A549 (cell line): ENCODE results near the gene TDP1. TPM values are rescaled to one million over a fixed set of nuclear protein-coding genes. Genes with fewer than 3 reads are reported as not detected.

Experiments
- ATAC-seq, 2 experiments: fragments of 200-7000 bp in 1 of 2; fragments of >200 bp in 1 of 2; cut with Nextera tagmentation in 1 of 2; cut with Tn5 transposase in 1 of 2; 3 replicates each; pipeline versions ENCODE4 v1.8.0 to v1.9.1; 2018 to 2020; ENCODE audit warnings: mild to moderate bottlenecking in 1 of 2, moderate library complexity in 1 of 2
- CTCF ChIA-PET: fragments of 300-600 bp; sonication (Branson Sonifier 250); formaldehyde crosslinking; extraction: SDS; loops from one replicate; lab custom pipeline; 2021; ENCODE audit warnings: antibody characterized with exemption, inconsistent platforms; lab: Yijun Ruan, JAX
- POLR2A ChIA-PET: fragments of 350-600 bp; formaldehyde crosslinking; extraction: SDS; loops from one replicate; lab custom pipeline; 2021; ENCODE audit warnings: antibody characterized with exemption, inconsistent platforms; lab: Yijun Ruan, JAX
- DNase-seq, 2 experiments: peaks; one replicate each; pipeline versions ENCODE4 v3.0.0 to v3.0.0-alpha.2; 2011 to 2016; ENCODE audit warnings: low read depth in 1 of 2, low spot score in 1 of 2
- FAIRE-seq: peaks from 2 replicates; lab custom pipeline; 2011; peaks lifted over from hg19 to GRCh38; lab: Jason Lieb, UNC
- H3K27ac ChIP-seq, 2 experiments: fragments of >200 bp; sonication (Bioruptor Twin); formaldehyde crosslinking; 3 replicates each; pipeline ENCODE4 v1.5.1; 2016 to 2017
- H3K4me1 ChIP-seq: fragments of >200 bp; sonication (Bioruptor Twin); formaldehyde crosslinking; 3 replicates; pipeline ENCODE4 v1.6.1; 2016
- H3K4me2 ChIP-seq: fragments of >200 bp; sonication (Bioruptor Twin); formaldehyde crosslinking; 3 replicates; pipeline ENCODE4 v1.6.1; 2016
- H3K4me3 ChIP-seq: fragments of >200 bp; sonication (Bioruptor Twin); formaldehyde crosslinking; 3 replicates; pipeline ENCODE4 v1.5.1; 2016
- H3K9me3 ChIP-seq: fragments of >200 bp; sonication (Bioruptor Twin); formaldehyde crosslinking; 3 replicates; pipeline ENCODE4 v1.6.1; 2016
- ATOH8 ChIP-seq: fragments of 250-450 bp; sonication (Bioruptor Pico); IDR thresholded peaks from 2 replicates; pipeline ENCODE4 v1.5.0; 2020; ENCODE audit warnings: low read depth, mild to moderate bottlenecking, moderate library complexity
- BCL3 ChIP-seq: fragments of >200 bp; sonication (Bioruptor Twin); formaldehyde crosslinking; IDR thresholded peaks from 3 replicates; pipeline ENCODE4 v1.6.1; 2016
- CBX2 ChIP-seq: fragments of 200-600 bp; sonication (generic); IDR thresholded peaks from 2 replicates; pipeline ENCODE4 v1.6.1; 2016; ENCODE audit warnings: low read depth, mild to moderate bottlenecking, borderline replicate concordance
- CHD4 ChIP-seq: fragments of 200-600 bp; sonication (generic); IDR thresholded peaks from 2 replicates; pipeline ENCODE4 v1.6.1; 2016; ENCODE audit warnings: antibody characterized with exemption, mild to moderate bottlenecking, borderline replicate concordance
- EHMT2 ChIP-seq: fragments of 200-600 bp; sonication (generic); IDR thresholded peaks from 2 replicates; pipeline ENCODE4 v1.6.1; 2016; ENCODE audit warnings: antibody characterized with exemption, low read depth, mild to moderate bottlenecking, moderate library complexity
- ELK1 ChIP-seq: fragments of 150-350 bp; IDR thresholded peaks from 2 replicates; pipeline ENCODE4 v1.6.1; 2014; ENCODE audit warnings: low read depth, mild to moderate bottlenecking, low read length
- EP300 ChIP-seq, 2 experiments: fragments of >200 bp; sonication (Bioruptor Twin); formaldehyde crosslinking; IDR thresholded peaks; 2 replicates in 1 of 2; 3 replicates in 1 of 2; pipeline ENCODE4 v1.6.1; 2016 to 2017
- FOSB ChIP-seq: fragments of 250-450 bp; sonication (Bioruptor Pico); IDR thresholded peaks from 2 replicates; pipeline ENCODE4 v1.5.0; 2020; ENCODE audit warnings: mild to moderate bottlenecking, moderate library complexity
- HDAC2 ChIP-seq: fragments of 200-600 bp; sonication (generic); IDR thresholded peaks from 2 replicates; pipeline ENCODE4 v1.6.1; 2016
- HES2 ChIP-seq: fragments of >200 bp; sonication (Bioruptor Twin); formaldehyde crosslinking; IDR thresholded peaks from 2 replicates; pipeline ENCODE4 v1.6.1; 2016
- HEYL ChIP-seq: fragments of 250-450 bp; sonication (Bioruptor Pico); IDR thresholded peaks from 2 replicates; pipeline ENCODE4 v1.8.0; 2021; ENCODE audit warnings: mild to moderate bottlenecking, moderate library complexity
- HOXB13 ChIP-seq: fragments of 250-450 bp; sonication (Bioruptor Pico); IDR thresholded peaks from 2 replicates; pipeline ENCODE4 v1.5.0; 2020; ENCODE audit warnings: low read depth, mild to moderate bottlenecking, moderate library complexity
- HOXB5 ChIP-seq: fragments of 250-450 bp; sonication (Bioruptor Pico); IDR thresholded peaks from 2 replicates; pipeline ENCODE4 v1.5.0; 2020; ENCODE audit warnings: mild to moderate bottlenecking, moderate library complexity
- JUN ChIP-seq, 2 experiments: fragments of >200 bp; sonication (Bioruptor Twin); formaldehyde crosslinking; IDR thresholded peaks; 2 replicates in 1 of 2; 3 replicates in 1 of 2; pipeline ENCODE4 v1.6.1; 2016 to 2017
- KDM1A ChIP-seq: fragments of 200-600 bp; sonication (generic); IDR thresholded peaks from 2 replicates; pipeline ENCODE4 v1.6.1; 2016; ENCODE audit warnings: low read depth, mild to moderate bottlenecking
- MAFK ChIP-seq: fragments of 450-650 bp; IDR thresholded peaks from 2 replicates; pipeline ENCODE4 v1.6.1; 2014; ENCODE audit not compliant: partially characterized antibody
- MAX ChIP-seq: IDR thresholded peaks from 2 replicates; pipeline ENCODE4 v1.6.1; 2012
- MYC ChIP-seq: IDR thresholded peaks from 2 replicates; pipeline ENCODE4 v1.6.1; 2012; ENCODE audit warnings: mild to moderate bottlenecking, inconsistent platforms, low read length, improper control_type of control experiment, borderline replicate concordance
- NFE2L2 ChIP-seq: fragments of 150-350 bp; conservative IDR thresholded peaks from 2 replicates; pipeline ENCODE4 v1.6.1; 2014; ENCODE audit warnings: low read length
- NPAS2 ChIP-seq: fragments of 250-450 bp; sonication (Bioruptor Pico); IDR thresholded peaks from 2 replicates; pipeline ENCODE4 v1.8.0; 2022; ENCODE audit warnings: mild to moderate bottlenecking, moderate library complexity, borderline replicate concordance
- NR3C1 ChIP-seq: fragments of >200 bp; sonication (Bioruptor Twin); formaldehyde crosslinking; IDR thresholded peaks from 3 replicates; pipeline ENCODE4 v1.6.1; 2017
- POLR2A ChIP-seq: IDR thresholded peaks from 2 replicates; pipeline ENCODE4 v1.6.1; 2012; ENCODE audit warnings: mild to moderate bottlenecking, low read length
- POLR2AphosphoS2 ChIP-seq: conservative IDR thresholded peaks from 2 replicates; pipeline ENCODE4 v1.6.1; 2012; ENCODE audit warnings: low read length, improper control_type of control experiment, inconsistent platforms
- RAD21 ChIP-seq, 2 experiments: fragments of >200 bp in 1 of 2; sonication (Bioruptor Twin) in 1 of 2; formaldehyde crosslinking in 1 of 2; IDR thresholded peaks in 1 of 2; conservative IDR thresholded peaks in 1 of 2; 2 replicates in 1 of 2; 3 replicates in 1 of 2; pipeline ENCODE4 v1.6.1; 2012 to 2018; ENCODE audit warnings: inconsistent platforms in 1 of 2
- REST ChIP-seq: fragments of 200-600 bp; sonication (generic); IDR thresholded peaks from 2 replicates; pipeline ENCODE4 v1.6.1; 2016; ENCODE audit warnings: antibody characterized with exemption, mild to moderate bottlenecking, moderate library complexity
- SMC3 ChIP-seq: fragments of >200 bp; sonication (Bioruptor Twin); formaldehyde crosslinking; IDR thresholded peaks from 3 replicates; pipeline ENCODE4 v1.6.1; 2018; ENCODE audit warnings: inconsistent platforms
- TP53 ChIP-seq: fragments of 250-450 bp; sonication (Bioruptor Pico); IDR thresholded peaks from 2 replicates; pipeline ENCODE4 v1.5.0; 2021; ENCODE audit warnings: mild to moderate bottlenecking, moderate library complexity
- ZC3H11A ChIP-seq: fragments of 450-650 bp; IDR thresholded peaks from 2 replicates; pipeline ENCODE4 v1.6.1; 2014; ENCODE audit warnings: antibody characterized with exemption, mild to moderate bottlenecking
- ZNF302 ChIP-seq: fragments of 250-450 bp; sonication (Bioruptor Pico); IDR thresholded peaks from 2 replicates; pipeline ENCODE4 v1.9.0; 2021; ENCODE audit warnings: inconsistent platforms, mild to moderate bottlenecking, moderate library complexity
- WGBS: methylation state at CpG from one replicate; pipeline ENCODE4 v1.1.6; 2017; ENCODE audit errors: missing lambda C conversion rate; 5-methylcytosine and 5-hydroxymethylcytosine counted together
- polyA plus RNA-seq, 4 experiments: library from polyadenylated mRNA; depleted of rRNA in 3 of 4; stranded (reverse); fragments of >200 nt; fragmentation: RNase III in 1 of 4; extraction: RNeasy Plus Mini Kit Qiagen cat#74134 plus additional on column Dnase treatment in 1 of 4; gene quantifications; 2 replicates in 3 of 4; 3 replicates in 1 of 4; pipeline ENCODE4 v1.2.3, GENCODE V29; 2011 to 2017

Gene TDP1
- polyA plus RNA-seq, 2 of the 4 experiments (the other 2 are of a cell fraction) = 15.2 to 21.6 TPM

- Histone ChIP-seq H3K4me3 (peak overlapping the region; percentile 89; the same call in 2 of the 3 replicates), H3K9me3 (no peaks in the 10 kb centered on the region), H3K4me2 (peak overlapping the region; percentile 68), H3K4me1 (peaks cover 14% of the 10 kb centered on the region), H3K27ac (peak overlapping the region in 1 of 2 experiments; percentile 86; a peak in 3 of 6 replicates)
- FAIRE-seq = no peak
- WGBS = 7% methylated on average over 1 of the region's 1 CpG
- no peak for TF ChIP-seq POLR2A
- TF ChIP-seq ZC3H11A = no peak
- TF ChIP-seq MAFK = peak; percentile 76
- TF ChIP-seq, all 56 proteins: peak for 1
- ATAC-seq (no peak), DNase-seq (no peak)
- POLR2A ChIA-PET = no interaction called here
- CTCF ChIA-PET = interaction anchor here (0.9 to 12.2 kb wide), 5 partner anchors 12 to 282 kb away, joined by 3 to 83 read pairs (median 6); no protein-coding TSS in a partner anchor
Observed at GRCh38 chr14:89953602-89954001, 2.1 kb upstream of the TDP1 start.

- ChIA-PET POLR2A (no interaction called here), CTCF (interaction anchor here (0.9 to 12.2 kb wide), 6 partner anchors 13 to 927 kb away, joined by 3 to 83 read pairs (median 5); no protein-coding TSS in a partner anchor)
- peak; percentile 83 to 97 for DNase-seq
- Histone ChIP-seq H3K4me1 (peaks cover 14% of the 10 kb centered on the region), H3K27ac (peak within 1 kb of the TSS; percentile 88 to 93), H3K4me2 (peak within 1 kb of the TSS; percentile 80), H3K4me3 (peak within 1 kb of the TSS; percentile 89), H3K9me3 (no peaks in the 10 kb centered on the region)
- FAIRE-seq = no peak
- WGBS = 36% methylated on average over 43 of the region's 44 CpGs
- ATAC-seq = peak; percentile 80 to 91
- TF ChIP-seq RAD21 (conservative IDR thresholded peaks at IDR 0.05 in 1 of 2, IDR thresholded peaks at IDR 0.05 in 1 of 2) = no peak
- no peak for TF ChIP-seq HDAC2
- no peak for TF ChIP-seq SMC3
- no peak for TF ChIP-seq HOXB5 (CRISPR knock-in tag)
- TF ChIP-seq MAX = peak; percentile 43; the same call in 1 of the 2 replicates
- TF ChIP-seq NPAS2 = no peak
- TF ChIP-seq ELK1 = no peak
- no peak for TF ChIP-seq HEYL (CRISPR knock-in tag)
- TF ChIP-seq ATOH8 (CRISPR knock-in tag) = no peak
- TF ChIP-seq EP300 (IDR thresholded peaks at IDR 0.05) = no peak
- TF ChIP-seq CHD4 = no peak
- TF ChIP-seq FOSB (CRISPR knock-in tag) = no peak
- TF ChIP-seq POLR2AphosphoS2 = no peak
- no peak for TF ChIP-seq HES2
- TF ChIP-seq EHMT2 = no peak
- TF ChIP-seq POLR2A = peak; percentile 56
- TF ChIP-seq MYC = no peak
- no peak for TF ChIP-seq TP53 (CRISPR knock-in tag)
- no peak for TF ChIP-seq NR3C1
- TF ChIP-seq HOXB13 (CRISPR knock-in tag) = no peak
- TF ChIP-seq ZNF302 (CRISPR knock-in tag) = no peak
- no peak for TF ChIP-seq NFE2L2
- peak in 1 of 2 experiments; percentile 55; a peak in 1 of 5 replicates for TF ChIP-seq JUN (IDR thresholded peaks at IDR 0.05)
- TF ChIP-seq BCL3 = no peak
- no peak for TF ChIP-seq REST
- no peak for TF ChIP-seq KDM1A
- no peak for TF ChIP-seq CBX2
Observed at GRCh38 chr14:89954070-89955021, 1.4 kb upstream of the TDP1 start, which contains the start of gene EFCAB11. Gene EFCAB11, minus strand, starts transcription at chr14:89954730. Its CDS starts 70 bp downstream, at chr14:89954660.
